B cell (primary cell): ENCODE measurements around the gene TMSB15B.
"Not testable (repeated sequence)": the region's sequence is repeated elsewhere in the genome, so short reads cannot be mapped to it uniquely, and the experiment has no call there.

Experiments used
- EZH2 ChIP-seq: IDR thresholded peaks from 2 replicates; pipeline ENCODE4 v1.6.1; 2012; ENCODE audit warnings: borderline replicate concordance, low read depth, mild to moderate bottlenecking, moderate library complexity, low read length; ENCODE audit not compliant: insufficient read depth, poor library complexity, severe bottlenecking
- TF ChIP-seq, protein P1 (sequence below): fragments of 200-600 bp; IDR thresholded peaks from one replicate; pipeline ENCODE4 v1.8.0; 2022; ENCODE audit warnings: antibody characterized with exemption, mild to moderate bottlenecking

DNA sequence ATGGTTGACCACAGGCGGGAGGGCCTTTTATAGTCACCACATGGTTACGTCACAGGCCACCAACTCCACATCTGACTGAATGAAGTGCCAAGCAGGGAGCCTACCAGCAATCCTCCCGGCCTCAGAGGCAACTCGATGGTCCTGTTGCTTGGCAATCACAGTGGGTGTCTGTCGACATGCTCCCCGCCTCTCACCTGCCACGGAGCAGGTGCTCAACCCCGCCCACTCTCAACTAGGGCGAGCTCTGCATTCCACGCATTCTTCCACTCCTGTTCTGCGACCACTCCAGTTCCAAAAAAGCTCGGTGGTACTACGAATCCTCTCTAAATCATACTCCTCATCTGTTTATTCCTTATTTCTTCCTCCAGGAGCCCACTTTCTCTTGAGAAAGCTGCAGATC lies 21.1 kb downstream of the TMSB15B start:
- TF ChIP-seq, protein P1, sequence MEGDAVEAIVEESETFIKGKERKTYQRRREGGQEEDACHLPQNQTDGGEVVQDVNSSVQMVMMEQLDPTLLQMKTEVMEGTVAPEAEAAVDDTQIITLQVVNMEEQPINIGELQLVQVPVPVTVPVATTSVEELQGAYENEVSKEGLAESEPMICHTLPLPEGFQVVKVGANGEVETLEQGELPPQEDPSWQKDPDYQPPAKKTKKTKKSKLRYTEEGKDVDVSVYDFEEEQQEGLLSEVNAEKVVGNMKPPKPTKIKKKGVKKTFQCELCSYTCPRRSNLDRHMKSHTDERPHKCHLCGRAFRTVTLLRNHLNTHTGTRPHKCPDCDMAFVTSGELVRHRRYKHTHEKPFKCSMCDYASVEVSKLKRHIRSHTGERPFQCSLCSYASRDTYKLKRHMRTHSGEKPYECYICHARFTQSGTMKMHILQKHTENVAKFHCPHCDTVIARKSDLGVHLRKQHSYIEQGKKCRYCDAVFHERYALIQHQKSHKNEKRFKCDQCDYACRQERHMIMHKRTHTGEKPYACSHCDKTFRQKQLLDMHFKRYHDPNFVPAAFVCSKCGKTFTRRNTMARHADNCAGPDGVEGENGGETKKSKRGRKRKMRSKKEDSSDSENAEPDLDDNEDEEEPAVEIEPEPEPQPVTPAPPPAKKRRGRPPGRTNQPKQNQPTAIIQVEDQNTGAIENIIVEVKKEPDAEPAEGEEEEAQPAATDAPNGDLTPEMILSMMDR: not testable (repeated sequence)
- TF ChIP-seq EZH2: not testable (repeated sequence)
